NCI-H2081 (cell line): Measurements from ENCODE around the gene SH3TC1.
A peak's percentile ranks its signal among the peaks of the same experiment; 100 is the strongest.

ENCODE experiments used
- DNase-seq, 2 experiments: peaks; one replicate each; lab custom pipeline; 2025; lab: John Stamatoyannopoulos, UW

SH3TC1 gene

DNA sequence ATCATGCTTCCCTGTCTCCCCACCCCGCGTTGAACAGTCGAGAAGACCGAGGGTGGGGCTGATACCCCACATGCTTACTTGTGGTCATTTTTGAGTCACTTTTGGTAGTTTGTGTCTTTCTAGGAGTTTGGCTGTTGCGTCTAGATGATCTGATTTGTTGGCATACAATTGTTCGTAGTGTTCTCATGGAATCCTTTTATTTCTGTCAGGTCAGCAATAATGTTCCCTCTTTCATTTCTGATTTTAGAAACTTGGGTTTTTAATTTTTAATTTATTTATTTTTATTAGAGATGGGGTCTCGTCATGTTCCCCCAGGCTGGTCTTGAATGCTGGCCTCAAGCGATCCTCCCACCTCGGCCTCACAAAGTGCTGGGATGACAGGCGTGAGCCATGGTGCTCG is 30.9 kb downstream of the SH3TC1 start:
- DNase-seq = no peak

DNA sequence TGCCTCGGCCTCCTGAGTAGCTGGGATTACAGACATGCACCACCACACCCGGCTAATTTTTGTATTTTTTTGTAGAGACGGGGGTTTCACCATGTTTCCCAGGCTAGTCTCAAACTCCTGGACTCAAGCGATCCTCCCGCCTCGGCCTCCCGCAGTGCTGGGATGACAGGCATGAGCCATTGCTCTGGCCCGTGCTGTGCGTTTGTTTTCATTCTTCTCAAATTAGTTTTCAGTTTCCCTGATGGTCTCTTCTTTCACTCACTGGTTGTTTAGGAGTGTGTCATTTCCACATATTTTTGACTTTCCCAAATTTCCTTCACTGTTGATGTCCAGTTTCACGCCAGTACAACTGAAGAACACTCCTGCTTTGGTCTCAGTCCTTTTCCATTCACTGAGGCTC is 31.8 kb downstream of the SH3TC1 start:
- no peak for DNase-seq

DNA sequence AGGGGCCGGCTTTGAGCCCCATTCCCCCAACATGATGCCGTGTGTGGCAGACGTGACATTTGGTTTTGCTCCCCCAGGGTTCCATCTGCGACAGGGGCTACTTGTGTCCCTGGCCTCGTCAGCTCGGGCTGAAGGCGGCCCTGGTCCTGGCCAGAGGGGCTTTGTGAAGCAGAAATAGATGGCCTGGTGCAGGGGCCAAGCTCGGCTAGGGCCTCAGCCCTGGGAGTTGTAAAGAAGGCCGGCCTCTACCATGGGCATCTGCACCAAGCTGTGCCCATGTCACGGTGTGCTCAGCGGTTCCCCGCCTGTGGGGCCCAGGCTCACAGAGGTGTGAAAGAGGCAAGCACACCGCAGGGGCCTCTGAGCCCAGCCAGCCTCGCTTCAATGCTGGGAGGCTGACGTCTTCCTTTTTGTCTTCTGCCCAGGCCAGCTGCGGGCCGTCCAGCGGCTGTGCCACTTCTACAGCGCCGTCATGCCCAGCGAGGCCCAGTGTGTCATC is 32.5 kb downstream of the SH3TC1 start:
- DNase-seq = no peak

DNA sequence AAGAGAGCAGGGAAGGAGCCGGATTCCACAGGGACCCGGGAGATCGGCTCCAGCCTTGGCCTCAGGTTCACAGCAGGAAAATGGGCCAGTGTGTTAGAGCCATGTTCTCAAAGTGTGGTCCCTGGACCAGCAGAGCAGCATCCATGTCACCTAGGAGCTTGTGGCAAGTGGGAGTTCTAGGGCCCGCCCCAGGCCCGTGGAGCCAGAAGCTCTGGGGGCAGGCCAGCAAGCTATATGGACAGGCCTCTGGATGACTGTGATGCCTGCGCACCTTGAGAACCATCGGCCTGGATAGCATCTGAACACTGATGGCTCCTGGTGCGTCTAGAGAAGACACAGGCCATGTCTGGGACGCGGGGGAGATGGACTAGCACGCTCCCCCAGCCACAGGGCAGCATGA is 33.7 kb downstream of the SH3TC1 start:
- no peak for DNase-seq

DNA sequence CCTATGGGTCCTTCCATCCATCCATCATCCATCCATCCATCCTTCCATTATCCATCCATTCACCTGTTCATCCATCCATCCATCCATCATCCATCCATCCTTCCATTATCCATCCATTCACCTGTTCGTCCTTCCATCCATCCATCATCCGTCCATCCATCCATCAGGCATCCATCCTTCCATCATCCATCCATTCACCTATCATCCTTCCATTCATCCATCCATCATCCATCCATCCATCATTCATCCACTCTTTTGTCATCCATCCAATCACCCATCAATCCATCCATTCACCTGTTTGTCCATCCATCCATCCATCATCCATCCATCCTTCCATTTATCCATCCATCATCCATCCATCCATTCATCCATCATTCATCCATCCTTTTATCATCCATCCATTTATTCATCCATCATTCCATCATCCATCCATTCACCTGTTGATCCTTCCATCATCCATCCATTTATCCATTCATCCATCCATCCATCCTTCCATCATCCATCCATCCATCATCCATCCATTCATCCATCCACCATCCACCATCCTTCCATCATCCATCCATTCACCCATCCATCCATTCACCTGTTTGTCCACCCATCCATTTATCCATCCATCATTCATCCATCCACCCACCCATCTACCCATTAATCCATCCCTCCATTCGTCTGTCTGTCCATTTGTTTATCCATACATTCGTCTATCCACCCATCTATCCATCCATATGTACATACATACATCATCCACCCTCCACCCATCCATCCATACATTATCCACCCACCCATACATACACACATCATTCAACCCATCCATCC is 34.8 kb downstream of the SH3TC1 start:
- DNase-seq = no peak

DNA sequence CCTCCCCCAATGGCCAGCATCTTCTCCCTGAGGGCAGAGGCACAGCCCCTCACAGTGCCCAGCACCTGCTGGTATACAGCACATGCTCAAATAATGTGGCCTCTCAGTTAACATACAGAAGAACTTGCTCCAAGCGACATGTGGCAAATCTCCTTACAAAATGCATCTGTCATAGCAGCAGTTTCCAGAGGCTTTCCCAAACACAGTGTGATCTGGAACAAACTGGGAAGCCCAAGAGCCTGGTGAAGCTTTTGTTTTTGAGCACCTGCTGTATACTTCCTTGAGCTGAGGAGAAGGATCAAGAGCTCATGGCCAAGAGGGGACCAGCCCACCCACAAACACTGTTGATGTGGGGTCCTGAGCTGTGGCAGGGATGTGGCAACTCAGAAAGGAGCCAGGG is 35.6 kb downstream of the SH3TC1 start:
- no peak for DNase-seq

DNA sequence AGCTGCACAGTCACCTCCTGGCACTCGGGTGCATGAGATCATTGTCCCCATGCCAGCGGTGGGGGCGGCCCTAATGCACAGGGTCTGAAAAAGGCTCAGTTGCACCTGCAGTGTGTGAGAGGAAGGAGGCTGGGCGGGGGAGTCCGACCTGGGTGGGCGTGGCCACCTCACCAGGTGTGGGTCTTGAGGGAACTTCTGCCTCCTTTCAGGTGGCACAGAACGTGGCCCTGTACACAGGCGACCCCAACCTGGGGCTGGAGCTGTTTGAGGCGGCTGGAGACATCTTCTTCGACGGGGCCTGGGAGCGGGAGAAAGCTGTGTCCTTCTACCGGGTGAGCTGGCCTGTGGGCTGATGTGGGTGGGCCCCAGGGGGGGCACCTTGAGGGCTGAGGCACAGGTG is 36.1 kb downstream of the SH3TC1 start:
- DNase-seq = peak in 1 of 2 experiments; percentile 12

DNA sequence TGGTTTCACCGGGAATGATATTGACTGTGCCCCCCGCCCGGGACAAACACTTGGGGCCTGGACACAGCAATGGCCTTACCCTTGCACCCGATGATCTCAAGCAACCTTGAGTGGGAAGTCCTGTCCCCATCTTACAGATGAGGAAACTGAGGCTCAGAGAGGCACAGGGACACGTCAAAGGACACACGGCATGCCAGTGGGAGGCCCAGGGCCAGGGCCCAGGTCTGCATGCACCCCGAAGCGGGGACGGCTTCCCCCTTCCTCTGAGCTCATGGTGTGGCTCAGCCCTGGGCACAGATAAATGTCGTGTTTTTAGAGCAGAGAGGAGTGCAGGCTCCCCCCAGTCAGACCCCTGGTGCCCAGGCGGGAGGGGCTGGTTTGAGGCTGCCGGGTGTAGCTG is 36.6 kb downstream of the SH3TC1 start:
- DNase-seq = no peak

DNA sequence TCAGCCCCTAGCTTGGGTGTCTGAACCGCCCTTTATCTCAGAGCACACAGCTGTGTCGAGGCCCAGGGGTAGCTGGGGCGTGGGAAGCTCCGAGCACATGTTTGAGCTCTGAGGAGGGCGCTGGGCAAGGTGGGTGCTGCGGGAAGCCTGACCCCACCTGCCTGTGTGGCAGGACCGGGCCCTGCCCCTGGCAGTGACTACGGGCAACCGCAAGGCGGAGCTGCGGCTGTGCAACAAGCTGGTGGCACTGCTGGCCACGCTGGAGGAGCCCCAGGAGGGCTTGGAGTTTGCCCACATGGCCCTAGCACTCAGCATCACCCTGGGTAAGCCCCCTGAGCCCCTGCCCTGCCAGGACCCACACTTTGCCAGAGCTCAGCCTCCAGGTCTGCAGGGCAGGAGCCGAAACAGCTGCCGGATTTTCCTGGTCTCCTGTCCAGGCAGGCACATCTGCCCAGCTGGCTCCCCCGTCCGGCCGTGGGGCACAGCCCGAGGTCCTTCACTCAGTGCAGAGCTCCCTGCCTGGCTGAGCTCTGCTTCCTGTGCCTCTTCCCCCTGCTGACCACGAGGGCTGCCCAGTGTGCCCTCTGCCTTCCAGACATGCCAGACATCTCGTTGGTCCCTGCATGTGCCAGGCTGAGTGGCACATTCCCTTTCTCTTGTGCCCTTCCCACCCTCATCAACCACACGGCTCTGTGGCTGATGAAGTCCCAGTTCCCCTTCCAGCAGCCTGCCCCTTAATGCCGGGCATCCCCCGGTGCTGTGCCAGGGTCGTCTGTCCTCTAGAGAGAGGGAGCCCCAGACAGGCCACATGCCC is 37.2 kb downstream of the SH3TC1 start:
- DNase-seq = no peak

DNA sequence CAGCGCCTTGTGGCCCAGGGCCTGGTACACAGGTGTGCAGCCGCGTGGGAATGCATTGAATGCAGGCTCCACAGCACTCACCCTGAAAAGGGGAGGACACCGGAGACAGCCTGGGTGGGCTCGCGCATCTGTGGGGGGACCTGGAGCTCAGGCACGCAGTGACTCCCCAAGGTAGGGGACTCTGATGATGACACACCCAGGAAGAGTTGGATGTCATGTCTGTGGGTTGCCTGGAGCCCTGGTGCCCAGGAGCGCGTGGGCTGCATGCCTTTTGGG is 37.8 kb downstream of the SH3TC1 start:
- no peak for DNase-seq

DNA sequence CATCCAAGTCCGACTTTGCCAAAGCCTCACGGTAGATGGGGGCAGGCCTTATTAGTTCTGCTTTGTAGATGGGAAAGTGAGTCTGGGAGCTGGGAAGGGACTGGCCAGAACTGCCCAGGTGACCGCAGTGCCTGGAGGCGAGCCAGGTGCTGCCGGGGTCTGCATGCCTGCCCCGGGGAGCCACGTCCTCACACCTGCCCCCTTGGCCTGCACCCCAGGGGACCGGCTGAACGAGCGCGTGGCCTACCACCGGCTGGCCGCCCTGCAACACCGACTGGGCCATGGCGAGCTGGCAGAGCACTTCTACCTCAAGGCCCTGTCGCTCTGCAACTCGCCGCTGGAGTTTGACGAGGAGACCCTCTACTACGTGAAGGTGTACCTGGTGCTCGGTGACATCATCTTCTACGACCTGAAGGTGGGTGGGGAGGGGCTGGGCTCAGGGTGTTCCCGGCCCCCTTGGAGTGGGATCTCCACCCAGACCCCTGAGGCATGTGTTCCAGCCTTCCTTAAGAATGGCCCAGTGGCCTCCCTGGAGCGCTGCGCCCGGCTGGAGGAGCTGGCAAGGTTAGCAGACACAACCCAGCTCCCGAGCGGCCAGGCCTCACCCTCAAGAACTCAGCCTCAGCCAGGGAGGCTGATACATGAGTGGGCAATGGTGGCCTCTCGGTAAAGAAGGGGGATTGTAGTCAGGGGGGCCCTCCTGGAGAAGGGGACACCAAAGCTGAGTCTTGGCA is 38.3 kb downstream of the SH3TC1 start:
- DNase-seq = no peak

DNA sequence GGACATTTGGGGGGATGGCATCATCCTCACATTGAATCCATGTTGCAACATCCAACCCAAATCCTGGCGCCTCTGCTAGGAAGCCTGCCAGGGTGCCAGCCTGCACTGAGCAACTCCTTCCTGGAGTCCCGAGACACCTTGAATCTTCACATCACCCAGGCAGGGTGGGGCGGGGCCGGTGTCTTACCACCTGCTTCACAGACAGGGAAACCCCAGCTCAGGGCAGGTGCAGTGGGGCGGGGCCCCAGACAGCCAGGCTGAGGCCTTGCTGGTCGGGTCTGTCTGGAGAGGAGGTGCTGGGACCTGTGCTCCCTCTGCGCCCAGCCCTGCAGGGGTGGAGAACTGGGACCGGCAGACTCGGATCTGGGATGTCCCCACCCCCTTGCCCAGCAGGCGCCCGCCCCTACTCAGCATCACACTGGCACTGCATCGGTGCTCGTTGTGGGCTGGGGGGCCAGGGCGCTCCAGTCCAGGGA is 39.0 kb downstream of the SH3TC1 start:
- no peak for DNase-seq

DNA sequence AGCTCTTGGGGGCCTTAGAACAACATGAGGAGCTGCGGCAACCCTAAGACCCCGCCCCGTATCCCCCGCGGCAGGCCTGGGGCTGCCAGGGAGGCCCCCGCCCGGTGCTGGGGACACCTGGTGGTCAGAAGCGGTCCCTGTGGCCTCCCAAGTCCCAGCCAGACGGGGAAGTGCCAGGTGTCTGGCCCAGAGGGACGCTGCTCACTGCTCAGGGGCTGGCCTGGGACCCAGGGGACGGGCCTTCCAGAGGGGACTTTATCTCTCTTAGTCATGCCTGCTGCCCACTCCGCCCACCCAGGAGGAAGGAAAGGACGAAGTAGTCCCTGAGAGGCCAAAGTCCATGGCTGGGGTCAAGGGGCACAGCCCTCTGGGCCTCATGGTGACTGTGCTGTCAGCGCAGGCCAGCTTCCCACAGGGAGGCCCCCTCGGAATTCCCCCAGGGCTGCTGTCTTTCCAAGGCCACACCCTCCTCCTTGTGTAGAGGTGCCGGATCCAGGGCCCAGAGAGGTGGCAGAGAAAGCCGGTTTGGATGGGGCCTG is 39.5 kb downstream of the SH3TC1 start:
- DNase-seq = no peak

DNA sequence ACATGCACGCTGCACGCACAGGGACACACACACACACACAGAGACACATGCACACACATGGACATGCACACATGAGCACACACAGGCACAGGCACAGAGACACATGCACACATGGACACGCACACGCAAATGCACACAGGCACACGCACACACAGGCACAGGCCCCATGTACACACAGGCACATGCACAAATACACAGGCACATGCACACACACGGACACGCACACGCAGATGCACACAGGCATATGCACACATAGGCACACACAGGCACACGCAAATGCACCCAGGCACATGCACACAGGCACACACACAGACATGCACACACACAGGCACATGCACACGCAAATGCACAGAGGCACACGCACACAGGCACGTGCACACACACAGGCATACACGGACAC is 40.1 kb downstream of the SH3TC1 start:
- no peak for DNase-seq

DNA sequence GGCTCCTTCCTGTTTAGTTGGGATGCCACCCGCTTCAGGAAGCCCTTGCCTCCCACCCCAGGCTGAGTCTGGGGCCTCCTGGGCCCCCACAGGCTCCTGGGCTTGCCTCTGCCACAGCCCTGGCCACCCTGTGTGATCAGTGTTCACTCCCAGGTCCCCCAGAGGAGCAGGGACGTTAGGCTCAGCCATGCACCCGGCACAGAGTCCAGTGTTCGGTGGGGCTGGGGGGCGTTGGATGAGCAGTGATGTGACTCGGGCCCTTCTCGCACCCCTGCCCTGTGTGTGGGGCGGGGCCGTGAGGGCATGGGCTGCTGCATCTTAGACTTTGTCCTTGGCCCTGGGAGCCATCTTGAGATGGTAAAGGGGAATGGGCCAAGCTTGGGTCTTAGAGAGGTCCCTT is 40.6 kb downstream of the SH3TC1 start:
- no peak for DNase-seq

DNA sequence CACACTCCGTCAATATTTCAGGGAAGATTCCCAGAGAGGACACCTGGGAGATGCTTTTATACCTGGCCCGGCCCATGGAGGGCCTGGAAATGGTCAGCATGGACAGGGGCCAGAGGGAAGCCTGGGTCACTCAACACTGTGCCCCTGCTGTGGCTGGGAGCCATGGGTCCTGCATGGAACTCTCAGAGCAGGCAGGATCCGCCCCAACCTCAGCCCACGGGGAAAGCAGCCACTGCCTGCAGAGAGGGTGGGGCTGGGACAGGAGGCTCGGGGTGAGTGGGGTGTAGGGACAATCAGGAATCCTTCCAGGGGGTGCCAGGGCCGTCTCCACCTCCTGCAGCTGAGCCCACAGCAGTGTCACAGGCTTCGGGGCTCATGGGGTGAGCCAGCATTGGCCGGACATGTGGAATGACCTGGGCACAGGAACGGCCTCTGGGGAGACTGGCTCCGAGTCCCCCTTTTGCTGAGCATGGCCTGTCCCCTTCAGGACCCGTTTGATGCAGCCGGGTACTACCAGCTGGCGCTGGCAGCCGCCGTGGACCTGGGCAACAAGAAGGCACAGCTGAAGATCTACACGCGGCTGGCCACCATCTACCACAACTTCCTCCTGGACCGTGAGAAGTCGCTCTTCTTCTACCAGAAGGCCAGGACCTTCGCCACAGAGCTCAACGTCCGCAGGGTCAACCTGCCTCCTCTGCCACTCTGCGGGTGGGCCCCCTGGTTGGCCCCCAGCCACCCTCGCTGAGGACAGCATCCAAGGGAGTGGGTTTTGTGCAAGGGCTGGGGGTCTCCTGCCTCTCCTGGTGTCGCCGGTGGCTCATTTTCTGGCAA is 41.3 kb downstream of the SH3TC1 start:
- no peak for DNase-seq

DNA sequence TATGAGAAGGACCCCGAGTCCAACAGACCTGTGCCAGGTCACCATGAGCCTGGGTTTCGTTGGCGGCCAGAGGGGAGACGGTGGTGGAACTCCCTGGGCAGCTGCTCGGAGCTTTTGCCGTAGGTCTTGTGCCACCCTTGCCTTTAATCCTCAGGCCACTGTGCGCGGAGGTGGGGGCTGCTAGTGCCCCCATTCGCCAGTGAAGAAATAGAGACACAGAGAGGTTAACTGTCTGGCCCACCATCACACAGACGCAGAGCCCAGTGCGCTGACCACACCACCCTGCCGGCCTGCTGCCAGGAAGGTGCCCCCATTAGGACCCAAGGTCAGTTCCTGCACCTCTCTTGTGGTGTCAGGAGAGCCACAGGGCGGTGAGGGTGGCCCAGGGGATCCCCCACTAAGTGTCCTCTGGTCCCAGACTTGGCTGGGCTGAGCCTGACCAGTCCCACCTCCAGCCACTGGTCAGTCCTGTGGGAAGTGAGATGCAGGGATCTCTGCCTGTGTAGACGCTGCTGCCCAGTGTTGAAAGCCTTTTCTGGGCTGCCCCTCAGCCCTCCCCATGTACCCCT is 42.2 kb downstream of the SH3TC1 start:
- DNase-seq = no peak

DNA sequence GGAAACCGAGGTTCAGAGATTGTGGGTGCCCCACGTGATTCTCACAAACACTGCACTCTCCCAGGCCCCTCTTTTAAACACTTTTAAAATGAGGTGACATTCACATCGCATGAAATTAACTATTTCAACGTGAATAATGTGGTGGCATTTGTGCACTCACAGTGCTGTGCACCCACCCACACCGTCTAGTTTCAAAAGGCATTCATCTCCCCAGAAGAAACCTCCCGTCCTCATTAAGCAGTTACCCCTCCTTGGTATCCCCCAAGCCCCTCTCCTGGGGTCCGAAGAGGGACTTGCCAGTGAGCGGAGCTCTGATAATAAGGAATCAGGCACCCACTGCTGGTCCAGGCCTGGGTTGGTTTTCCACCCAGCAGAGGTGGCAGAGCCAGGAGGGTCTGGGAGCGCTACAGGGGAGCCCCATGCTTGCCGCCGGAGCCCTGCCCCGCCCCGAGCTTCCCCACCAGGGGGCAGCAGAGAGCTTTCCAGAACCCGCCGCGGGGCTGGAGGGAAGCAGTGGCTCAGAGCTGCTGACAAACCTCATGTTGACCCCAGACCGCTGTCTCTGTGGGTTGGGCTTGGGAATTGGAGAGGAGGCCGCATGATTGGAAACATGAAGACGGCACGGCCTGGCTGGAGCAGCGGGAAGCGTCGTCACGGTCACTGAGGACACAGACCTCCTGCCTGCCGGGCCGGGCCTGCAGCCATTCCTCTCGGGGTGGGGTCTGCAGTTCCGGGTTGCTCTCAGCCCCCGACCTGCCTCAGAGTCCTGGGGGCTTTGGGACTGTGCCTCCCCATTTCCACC is 43.0 kb downstream of the SH3TC1 start:
- peak; percentile 62 to 69 for DNase-seq

DNA sequence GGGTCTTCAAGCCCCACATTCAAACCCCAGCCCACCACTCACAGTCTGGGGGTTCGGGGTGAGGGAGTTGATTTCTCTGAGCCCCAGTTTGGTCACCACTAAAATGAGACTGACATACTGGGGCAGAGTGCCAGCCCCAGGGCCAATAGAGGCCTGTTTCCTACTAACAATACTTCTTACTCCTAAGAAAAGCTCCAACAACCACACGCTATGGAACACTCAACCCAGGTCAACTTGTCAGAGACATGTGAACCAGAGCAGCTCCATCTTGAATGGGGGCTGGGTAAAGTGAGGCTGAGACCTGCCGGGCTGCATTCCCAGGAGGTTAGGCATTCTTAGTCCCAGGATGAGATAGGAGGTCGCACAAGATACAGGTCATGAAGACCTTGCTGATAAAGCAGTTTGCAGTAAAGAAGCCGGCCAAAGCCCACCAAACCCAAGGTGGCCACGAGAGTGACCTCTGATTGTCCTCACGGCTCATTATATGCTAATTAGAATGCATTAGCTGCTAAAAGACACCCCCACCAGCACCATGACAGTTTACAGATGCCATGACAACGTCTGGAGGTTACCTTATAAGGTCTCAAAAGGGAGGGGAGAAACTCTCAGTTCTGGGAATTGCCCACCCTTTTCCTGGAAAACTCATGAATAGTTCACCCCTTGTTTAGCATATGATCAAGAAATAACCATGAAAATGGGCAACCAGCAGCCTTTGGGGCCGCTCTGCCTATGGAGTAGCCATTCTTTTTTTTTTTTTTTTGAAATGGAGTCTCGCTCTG is 43.9 kb downstream of the SH3TC1 start:
- DNase-seq = no peak
